H1 (cell line): ENCODE measurements around the gene KCNC4. TPM values are rescaled to one million over a fixed set of nuclear protein-coding genes. Genes with fewer than 3 reads are reported as not detected.

Experiments
- CTCF ChIA-PET: fragments of 300-600 bp; sonication (Branson Sonifier 250); formaldehyde crosslinking; loops from one replicate; lab custom pipeline; 2021; ENCODE audit not compliant: partially characterized antibody; lab: Charles Lee
- POLR2A ChIA-PET: fragments of 300-600 bp; sonication (Branson Sonifier 250); formaldehyde crosslinking; loops from one replicate; lab custom pipeline; 2021; ENCODE audit warnings: inconsistent platforms; ENCODE audit not compliant: partially characterized antibody; lab: Charles Lee
- DNase-seq, 2 experiments: peaks; one replicate each; pipeline versions ENCODE4 v3.0.0 to v3.0.0-alpha.2; 2010 to 2022; ENCODE audit warnings: low spot score in 2 of 2, low read depth in 1 of 2, mixed read lengths in 1 of 2
- FAIRE-seq: peaks from 2 replicates; lab custom pipeline; 2011; peaks lifted over from hg19 to GRCh38; lab: Jason Lieb, UNC
- H2AFZ ChIP-seq: 2 replicates; pipeline ENCODE4 v1.8.1; 2012; ENCODE audit warnings: low read length, inconsistent platforms
- H2AK5ac ChIP-seq: 2 replicates; pipeline ENCODE4 v1.6.1; 2013; ENCODE audit warnings: low read depth, low read length
- H2BK120ac ChIP-seq: replicated peaks from 2 replicates; pipeline ENCODE3; 2013; ENCODE audit warnings: low read depth, low read length, inconsistent platforms
- H2BK12ac ChIP-seq: 2 replicates; pipeline ENCODE4 v1.6.1; 2013; ENCODE audit warnings: low read depth, low read length
- H2BK15ac ChIP-seq: 2 replicates; pipeline ENCODE4 v1.6.1; 2013; ENCODE audit warnings: low read length
- H2BK20ac ChIP-seq: 2 replicates; pipeline ENCODE4 v1.6.1; 2013; ENCODE audit warnings: low read length
- H2BK5ac ChIP-seq: 2 replicates; pipeline ENCODE4 v1.6.1; 2013; ENCODE audit warnings: low read depth, low read length
- H3K14ac ChIP-seq: 2 replicates; pipeline ENCODE4 v1.6.1; 2013; ENCODE audit warnings: inconsistent platforms; ENCODE audit not compliant: insufficient read length
- H3K18ac ChIP-seq: 2 replicates; pipeline ENCODE4 v1.6.1; 2013; ENCODE audit warnings: low read length; ENCODE audit errors: extremely low read depth
- H3K23ac ChIP-seq: 2 replicates; pipeline ENCODE4 v1.6.1; 2013; ENCODE audit warnings: inconsistent platforms; ENCODE audit not compliant: insufficient read length
- H3K23me2 ChIP-seq: 2 replicates; pipeline ENCODE4 v1.6.1; 2013; ENCODE audit warnings: low read depth, low read length
- H3K27ac ChIP-seq: 2 replicates; pipeline ENCODE4 v1.6.1; 2011; ENCODE audit warnings: low read depth, low read length, inconsistent platforms
- H3K27me3 ChIP-seq, 4 experiments: replicated peaks in 1 of 4; 1 replicate in 1 of 4; 2 replicates in 3 of 4; pipeline versions ENCODE4 v1.6.1 to v1.8.1; 2011 to 2013; ENCODE audit warnings: low read length in 3 of 4, mild to moderate bottlenecking in 3 of 4, inconsistent platforms in 2 of 4, mixed read lengths in 2 of 4, moderate library complexity in 1 of 4; ENCODE audit not compliant: control insufficient read depth in 3 of 4, insufficient read depth in 3 of 4; ENCODE audit errors: extremely low read depth in 1 of 4
- H3K36me3 ChIP-seq, 4 experiments: 2 replicates each; pipeline versions ENCODE4 v1.6.1 to v1.8.1; 2011 to 2013; ENCODE audit warnings: mild to moderate bottlenecking in 4 of 4, low read length in 3 of 4, moderate library complexity in 2 of 4, control low read depth in 1 of 4, inconsistent platforms in 1 of 4; ENCODE audit not compliant: insufficient read depth in 4 of 4, control insufficient read depth in 2 of 4
- H3K4ac ChIP-seq: replicated peaks from 2 replicates; pipeline ENCODE3; 2013; ENCODE audit warnings: low read length, low read depth, mixed read lengths, inconsistent platforms; ENCODE audit not compliant: insufficient read length
- H3K4me1 ChIP-seq, 4 experiments: replicated peaks in 1 of 4; 1 replicate in 1 of 4; 2 replicates in 3 of 4; pipeline versions ENCODE4 v1.6.1 to v1.8.1; 2011 to 2013; ENCODE audit warnings: low read length in 3 of 4, inconsistent platforms in 2 of 4, mixed read lengths in 1 of 4; ENCODE audit not compliant: insufficient read depth in 4 of 4, control insufficient read depth in 3 of 4
- H3K4me2 ChIP-seq, 2 experiments: 2 replicates each; pipeline versions ENCODE4 v1.6.1 to v1.8.1; 2011 to 2013; ENCODE audit warnings: low read depth in 2 of 2, low read length in 2 of 2, control low read depth in 1 of 2, inconsistent platforms in 1 of 2, mild to moderate bottlenecking in 1 of 2; ENCODE audit not compliant: insufficient read depth in 1 of 2
- H3K4me3 ChIP-seq, 4 experiments: fragments of 200-600, 300-600 bp in 1 of 4; sonication (generic), shearing (Covaris generic), sonication (Bioruptor Twin) in 1 of 4; 2 replicates each; pipeline versions ENCODE4 v1.5.1 to v1.8.1; 2011 to 2016; ENCODE audit warnings: low read length in 4 of 4, low read depth in 3 of 4, control low read depth in 2 of 4, inconsistent platforms in 2 of 4, mild to moderate bottlenecking in 2 of 4, mixed read lengths in 1 of 4, moderate library complexity in 1 of 4; ENCODE audit not compliant: insufficient read depth in 2 of 4; ENCODE audit errors: extremely low read depth in 1 of 4
- H3K56ac ChIP-seq: replicated peaks from 2 replicates; pipeline ENCODE3; 2013; ENCODE audit warnings: low read depth, mild to moderate bottlenecking, mixed read lengths, low read length, inconsistent platforms; ENCODE audit not compliant: insufficient read length
- H3K79me1 ChIP-seq: 2 replicates; pipeline ENCODE4 v1.6.1; 2013; ENCODE audit warnings: low read depth, low read length, control low read depth
- H3K79me2 ChIP-seq, 2 experiments: 2 replicates each; pipeline versions ENCODE4 v1.6.1 to v1.8.1; 2012 to 2013; ENCODE audit warnings: low read length in 2 of 2, mild to moderate bottlenecking in 2 of 2, inconsistent platforms in 1 of 2; ENCODE audit not compliant: insufficient read depth in 2 of 2, control insufficient read depth in 1 of 2
- H3K9ac ChIP-seq, 4 experiments: replicated peaks in 1 of 4; 1 replicate in 1 of 4; 2 replicates in 3 of 4; pipeline versions ENCODE4 v1.6.1 to v1.8.1; 2011 to 2013; ENCODE audit warnings: low read depth in 3 of 4, low read length in 3 of 4, control low read depth in 2 of 4, mild to moderate bottlenecking in 2 of 4, moderate library complexity in 2 of 4, inconsistent platforms in 1 of 4; ENCODE audit errors: extremely low read depth in 1 of 4
- H3K9me3 ChIP-seq, 2 experiments: 2 replicates each; pipeline versions ENCODE4 v1.6.1 to v1.8.1; 2012 to 2013; ENCODE audit warnings: mild to moderate bottlenecking in 2 of 2, moderate library complexity in 2 of 2, control low read depth in 1 of 2, inconsistent platforms in 1 of 2, low read depth in 1 of 2, low read length in 1 of 2, mixed read lengths in 1 of 2; ENCODE audit not compliant: insufficient read depth in 2 of 2
- H4K20me1 ChIP-seq, 2 experiments: replicated peaks in 1 of 2; 2 replicates each; pipeline versions ENCODE3 to v1.8.1; 2011 to 2013; ENCODE audit warnings: inconsistent platforms in 2 of 2, low read length in 2 of 2, mild to moderate bottlenecking in 1 of 2; ENCODE audit not compliant: insufficient read depth in 2 of 2, control insufficient read depth in 1 of 2
- H4K5ac ChIP-seq: 2 replicates; pipeline ENCODE4 v1.6.1; 2013; ENCODE audit warnings: low read length, low read depth, mixed read lengths, inconsistent platforms; ENCODE audit not compliant: insufficient read length
- H4K8ac ChIP-seq: 2 replicates; pipeline ENCODE4 v1.8.0; 2013; ENCODE audit warnings: mild to moderate bottlenecking, moderate library complexity, low read length, inconsistent platforms; ENCODE audit not compliant: insufficient read depth; ENCODE audit errors: extremely low read depth
- H4K91ac ChIP-seq: replicated peaks from 2 replicates; pipeline ENCODE3; 2013; ENCODE audit warnings: low read length, mixed read lengths, inconsistent platforms; ENCODE audit not compliant: insufficient read length
- EZH2 ChIP-seq: fragments of 200-600 bp; sonication (generic); IDR thresholded peaks from 2 replicates; pipeline ENCODE4 v1.7.1; 2012; ENCODE audit warnings: low read depth, mild to moderate bottlenecking, moderate library complexity, low read length, inconsistent platforms; ENCODE audit not compliant: severe bottlenecking
- GABPA ChIP-seq: IDR thresholded peaks from 2 replicates; pipeline ENCODE4 v1.6.1; 2011; ENCODE audit warnings: mild to moderate bottlenecking, low read length, moderate library complexity, borderline replicate concordance; ENCODE audit not compliant: insufficient read depth
- HDAC2 ChIP-seq, 2 experiments: fragments of 300-600 bp in 1 of 2; sonication (generic) in 1 of 2; IDR thresholded peaks; 2 replicates each; pipeline ENCODE4 v1.6.1; 2011 to 2012; ENCODE audit warnings: low read depth in 2 of 2, low read length in 2 of 2, mild to moderate bottlenecking in 2 of 2, moderate library complexity in 2 of 2, borderline replicate concordance in 1 of 2, inconsistent platforms in 1 of 2
- HDAC6 ChIP-seq: IDR thresholded peaks from one replicate; pipeline ENCODE4 v1.7.1; 2012; ENCODE audit warnings: low read depth, mild to moderate bottlenecking, inconsistent platforms, low read length, moderate library complexity
- JUN ChIP-seq: IDR thresholded peaks from 2 replicates; pipeline ENCODE4 v1.6.1; 2011; ENCODE audit warnings: low read depth, mild to moderate bottlenecking, improper control_type of control experiment, low read length
- KDM4A ChIP-seq: IDR thresholded peaks from one replicate; pipeline ENCODE4 v1.7.1; 2012; ENCODE audit warnings: low read depth, mild to moderate bottlenecking, moderate library complexity, low read length, inconsistent platforms; ENCODE audit not compliant: severe bottlenecking
- MAFK ChIP-seq: IDR thresholded peaks from 2 replicates; pipeline ENCODE4 v1.6.1; 2012; ENCODE audit warnings: low read depth, mild to moderate bottlenecking, improper control_type of control experiment, low read length
- PHF8 ChIP-seq: fragments of 200-600 bp; sonication (generic); conservative IDR thresholded peaks from 2 replicates; pipeline ENCODE4 v1.7.1; 2012; ENCODE audit warnings: low read depth, mild to moderate bottlenecking, inconsistent platforms, low read length, moderate library complexity
- RNF2 ChIP-seq: fragments of 200-900, 300-1000 bp; sonication (generic); IDR thresholded peaks from 2 replicates; pipeline ENCODE4 v1.7.1; 2016; ENCODE audit warnings: borderline replicate concordance, low read depth, mild to moderate bottlenecking, antibody characterized with exemption, low read length; ENCODE audit not compliant: poor library complexity, severe bottlenecking; ENCODE audit errors: missing control alignments
- SIX5 ChIP-seq: IDR thresholded peaks from 2 replicates; pipeline ENCODE4 v1.6.1; 2011; ENCODE audit warnings: mild to moderate bottlenecking, low read depth, low read length
- SRF ChIP-seq: IDR thresholded peaks from 2 replicates; pipeline ENCODE4 v1.6.1; 2011; ENCODE audit warnings: mild to moderate bottlenecking, low read depth, low read length, moderate library complexity
- TAF7 ChIP-seq: optimal IDR thresholded peaks from 2 replicates; pipeline ENCODE3; 2011; ENCODE audit warnings: low read depth, mild to moderate bottlenecking, inconsistent platforms, low read length, moderate library complexity, borderline replicate concordance
- WGBS, 2 experiments: shearing (Covaris generic) in 1 of 2; methylation state at CpG; one replicate each; pipeline versions ENCODE4 v1.1.6 to v1.1.7; 2013 to 2015; ENCODE audit warnings: low lambda C conversion rate in 2 of 2, mixed read lengths in 2 of 2, inconsistent platforms in 1 of 2, low coverage in 1 of 2, missing lambda C conversion rate in 1 of 2; ENCODE audit not compliant: insufficient replicate concordance in 2 of 2, insufficient coverage in 1 of 2, insufficient read length in 1 of 2; ENCODE audit errors: extremely low coverage in 1 of 2, missing lambda C conversion rate in 1 of 2; 5-methylcytosine and 5-hydroxymethylcytosine counted together
- polyA plus RNA-seq, 7 experiments: library from polyadenylated mRNA; depleted of rRNA in 3 of 7; stranded (reverse) in 5 of 7; unstranded in 2 of 7; fragments of >200 nt in 5 of 7; fragments of 200-250 nt in 2 of 7; gene quantifications; 1 replicate in 5 of 7; 2 replicates in 1 of 7; 4 replicates in 1 of 7; pipeline versions ENCODE4 v1.2.1 to v1.2.3, GENCODE V29; 2011 to 2013; ENCODE audit warnings: missing spikeins in 2 of 7, mixed read lengths in 2 of 7
- total RNA-seq: library from RNA; stranded (reverse); fragmentation: NEBNext Ultra II Directional; extraction: Animal tissue kit (Norgen Biotek cat#: 25700); gene quantifications from 2 replicates; pipeline ENCODE4 v1.2.1, GENCODE V29; 2021

KCNC4 gene
- total and polyA plus RNA-seq, 2 of the 8 experiments (the other 6 are each of a cell fraction or from before 2014, with no cell fraction given) = 8.1 to 11.2 TPM

GRCh38 chr1:110195196-110195595 lies 14.9 kb upstream of the KCNC4 start:
- Histone ChIP-seq H3K9ac (no peak overlapping the region), H3K27ac (no peak overlapping the region), H2BK15ac (no peak overlapping the region), H4K91ac (no peak overlapping the region), H3K4me2 (no peak overlapping the region), H3K79me2 (no peaks in the 10 kb centered on the region), H3K56ac (no peak overlapping the region), H4K20me1 (no peaks in the 10 kb centered on the region), H2AFZ (no peak overlapping the region), H3K27me3 (no peaks in the 10 kb centered on the region), H3K9me3 (no peaks in the 10 kb centered on the region), H2BK20ac (no peak overlapping the region), H3K23ac (no peak overlapping the region), H3K14ac (no peak overlapping the region), H4K5ac (no peak overlapping the region), H3K18ac (no peak overlapping the region), H2BK12ac (no peak overlapping the region), H3K4ac (no peak overlapping the region), H3K4me1 (no peaks in the 10 kb centered on the region), H3K4me3 (no peak overlapping the region), H2BK120ac (no peak overlapping the region), H3K36me3 (no peaks in the 10 kb centered on the region), H3K79me1 (no peaks in the 10 kb centered on the region), H3K23me2 (no peaks in the 10 kb centered on the region; the same call in 1 of the 2 replicates), H2BK5ac (no peak overlapping the region), H2AK5ac (no peak overlapping the region), H4K8ac (no peak overlapping the region; the same call in 1 of the 2 replicates)
- POLR2A ChIA-PET = no interaction called here
- CTCF ChIA-PET = interaction anchor here (1.2 to 4.8 kb wide), 5 partner anchors 9 to 301 kb away, joined by 3 to 33 read pairs (median 6); no protein-coding TSS in a partner anchor
- DNase-seq (no peak), FAIRE-seq (no peak)
- 89% methylated on average over 9 of the region's 10 CpGs; no CpG with 5 or more reads in 1 of the 2 experiments for WGBS, 2 experiments
- TF ChIP-seq HDAC6 (no peak), HDAC2 (IDR thresholded peaks at IDR 0.05; ENCODE audit: borderline replicate concordance in 1 of 2, low read depth in 2 of 2, low read length in 2 of 2) (no peak), MAFK (no peak), RNF2 (no peak), GABPA (no peak), KDM4A (no peak), JUN (no peak), SRF (no peak), EZH2 (no peak), PHF8 (no peak), SIX5 (no peak), TAF7 (no peak)
